ENCODE measurements around the gene PRCC. TPM values are rescaled to one million over a fixed set of nuclear protein-coding genes. Genes with fewer than 3 reads are reported as not detected.
A peak's percentile ranks its signal among the peaks of the same experiment; 100 is the strongest.
"Not testable (repeated sequence)": the region's sequence is repeated elsewhere in the genome, so short reads cannot be mapped to it uniquely, and the experiment has no call there.

PRCC gene
- total RNA-seq, 4 donors from 2014 or later = 22.7 to 71.9 (median 29.1) TPM

GRCh38 chr1:156760796-156761104, 6.6 kb upstream of the PRCC start:
- no peak overlapping the region for H3K27ac ChIP-seq
- peaks cover 0 to under 1% of the 10 kb centered on the region in 2 donors for H3K4me1 ChIP-seq
- no peak overlapping the region for H3K4me3 ChIP-seq
- no peaks in the 10 kb centered on the region for H3K36me3 ChIP-seq
- DNase-seq = no peak
- no peaks in the 10 kb centered on the region for H3K9me3 ChIP-seq
- TF ChIP-seq CTCF (IDR thresholded peaks at IDR 0.05) (no peak), POLR2A (IDR thresholded peaks at IDR 0.05) (no peak)
- intact Hi-C loops (cut with DNase I; ENCODE audit: low total_unique reads) = no loop called here
- H3K27me3 ChIP-seq = no peaks in the 10 kb centered on the region

GRCh38 chr1:156765136-156765535, 2.2 kb upstream of the PRCC start:
- H3K27ac ChIP-seq; H3K4me3 ChIP-seq; DNase-seq; intact Hi-C loops (cut with DNase I; ENCODE audit: low total_unique reads); H3K27me3 ChIP-seq; H3K9me3 ChIP-seq; H3K36me3 ChIP-seq: not testable (repeated sequence)
- peaks cover 6 to 11% of the 10 kb centered on the region in 2 donors for H3K4me1 ChIP-seq

- DNase-seq = no peak
- peaks cover 6 to 13% of the 10 kb centered on the region in 2 donors for H3K4me1 ChIP-seq
- H3K9me3 ChIP-seq = no peaks in the 10 kb centered on the region
- H3K36me3 ChIP-seq = no peaks in the 10 kb centered on the region
- H3K4me3 ChIP-seq = no peak overlapping the region
- no peaks in the 10 kb centered on the region for H3K27me3 ChIP-seq
- no peak overlapping the region for H3K27ac ChIP-seq
- TF ChIP-seq POLR2A (IDR thresholded peaks at IDR 0.05) = no peak
- TF ChIP-seq CTCF (IDR thresholded peaks at IDR 0.05) = no peak
- intact Hi-C loops (cut with DNase I; ENCODE audit: low total_unique reads) = no loop called here
These were observed 1.7 kb upstream of the PRCC start for GRCh38 chr1:156765666-156766065.

GRCh38 chr1:156766298-156767100, 836 bp upstream of the PRCC start:
- no peak for TF ChIP-seq POLR2A (IDR thresholded peaks at IDR 0.05)
- no peak for TF ChIP-seq CTCF (IDR thresholded peaks at IDR 0.05)
- Histone ChIP-seq H3K4me1 (peaks cover 6 to 13% of the 10 kb centered on the region in 2 donors), H3K27me3 (no peaks in the 10 kb centered on the region), H3K36me3 (no peaks in the 10 kb centered on the region), H3K4me3 (peak overlapping the region; percentile 50 to 90), H3K9me3 (no peaks in the 10 kb centered on the region), H3K27ac (peak overlapping the region; percentile 90 to 93)
- DNase-seq = no peak
- intact Hi-C loops (cut with DNase I; ENCODE audit: low total_unique reads) = no loop called here

- Histone ChIP-seq H3K36me3 (no peaks in the 10 kb centered on the region), H3K4me1 (peaks cover 6 to 13% of the 10 kb centered on the region in 2 donors), H3K27ac (peak overlapping the region; percentile 84 to 96), H3K27me3 (no peaks in the 10 kb centered on the region), H3K4me3 (peak overlapping the region; percentile 89 to 90), H3K9me3 (no peaks in the 10 kb centered on the region)
- TF ChIP-seq POLR2A (IDR thresholded peaks at IDR 0.05) (no peak), CTCF (IDR thresholded peaks at IDR 0.05) (no peak)
- DNase-seq = peak in 1 of 2 donors; percentile 34
- intact Hi-C loops (cut with DNase I; ENCODE audit: low total_unique reads) = no loop called here
These were observed 707 bp downstream of the PRCC start for GRCh38 chr1:156767879-156768604.

Data from uterus (tissue), 4 donors.